HepG2 (cell line): ENCODE results near the gene MYH9. TPM values are rescaled to one million over a fixed set of nuclear protein-coding genes. Genes with fewer than 3 reads are reported as not detected.
A peak's percentile ranks its signal among the peaks of the same experiment; 100 is the strongest.

Experiments used
- ATF5 ChIP-seq: sonication (generic); formaldehyde crosslinking; IDR thresholded peaks from 2 replicates; pipeline ENCODE4 v1.4.0; 2020; ENCODE audit warnings: mild to moderate bottlenecking, low read depth, missing genetic modification reagents
- CBX2 ChIP-seq, 2 experiments: fragments of 200-600 bp in 1 of 2; sonication (generic); formaldehyde crosslinking in 1 of 2; IDR thresholded peaks; 2 replicates each; pipeline versions ENCODE4 v1.7.0 to v1.8.1; 2018 to 2022; ENCODE audit warnings: low read depth in 2 of 2, low read length in 1 of 2, mild to moderate bottlenecking in 1 of 2, missing genetic modification reagents in 1 of 2
- CENPT ChIP-seq: sonication (generic); formaldehyde crosslinking; IDR thresholded peaks from 2 replicates; pipeline ENCODE4 v1.8.0; 2022; ENCODE audit warnings: low read depth, mild to moderate bottlenecking, moderate library complexity, missing genetic modification reagents
- CREM ChIP-seq, 2 experiments: sonication (generic) in 1 of 2; formaldehyde crosslinking in 1 of 2; IDR thresholded peaks; 2 replicates each; pipeline versions ENCODE4 v1.4.0 to v1.6.1; 2016 to 2020; ENCODE audit warnings: antibody characterized with exemption in 1 of 2, mild to moderate bottlenecking in 1 of 2, missing genetic modification reagents in 1 of 2
- EZH2 ChIP-seq: conservative IDR thresholded peaks from 2 replicates; pipeline ENCODE4 v1.6.1; 2012; ENCODE audit warnings: mild to moderate bottlenecking, low read depth, low read length, moderate library complexity
- FOXK2 ChIP-seq: fragments of 450-650 bp; IDR thresholded peaks from 2 replicates; pipeline ENCODE4 v1.6.1; 2016
- NFIC ChIP-seq: IDR thresholded peaks from 2 replicates; pipeline ENCODE4 v1.6.1; 2012; ENCODE audit warnings: mild to moderate bottlenecking, low read length, inconsistent platforms
- SRSF1 ChIP-seq: fragments of 200-400 bp; formaldehyde crosslinking; optimal IDR thresholded peaks from 2 replicates; pipeline ENCODE3; 2017; ENCODE audit warnings: mild to moderate bottlenecking, low read depth, low read length, moderate library complexity
- TOE1 ChIP-seq: sonication (generic); formaldehyde crosslinking; IDR thresholded peaks from 2 replicates; pipeline ENCODE4 v1.4.0; 2020; ENCODE audit warnings: mild to moderate bottlenecking, missing genetic modification reagents
- ZBTB49 ChIP-seq: sonication (generic); formaldehyde crosslinking; IDR thresholded peaks from 2 replicates; pipeline ENCODE4 v1.4.0; 2020; ENCODE audit warnings: missing genetic modification reagents, borderline replicate concordance
- ZNF10 ChIP-seq: sonication (generic); formaldehyde crosslinking; IDR thresholded peaks from 2 replicates; pipeline ENCODE4 v1.4.0; 2020; ENCODE audit warnings: mild to moderate bottlenecking, low read depth, missing genetic modification reagents, borderline replicate concordance
- ZNF354B ChIP-seq: sonication (generic); formaldehyde crosslinking; IDR thresholded peaks from 2 replicates; pipeline ENCODE4 v1.8.0; 2022; ENCODE audit warnings: mild to moderate bottlenecking, missing genetic modification reagents
- ZNF44 ChIP-seq: sonication (generic); formaldehyde crosslinking; IDR thresholded peaks from 2 replicates; pipeline ENCODE4 v1.5.1; 2020; ENCODE audit warnings: mild to moderate bottlenecking, missing genetic modification reagents
- ZNF543 ChIP-seq: sonication (generic); formaldehyde crosslinking; IDR thresholded peaks from 2 replicates; pipeline ENCODE4 v1.4.0; 2020; ENCODE audit warnings: mild to moderate bottlenecking, missing genetic modification reagents
- ZNF841 ChIP-seq: sonication (generic); formaldehyde crosslinking; IDR thresholded peaks from 2 replicates; pipeline ENCODE4 v1.8.1; 2023; ENCODE audit warnings: missing genetic modification reagents, borderline replicate concordance
- polyA plus RNA-seq, 8 experiments: library from polyadenylated mRNA; depleted of rRNA in 3 of 8; stranded (reverse) in 7 of 8; unstranded in 1 of 8; fragments of >200 nt; fragmentation: Illumina TruSeq in 4 of 8; extraction: Trizol in 4 of 8; gene quantifications; 2 replicates each; pipeline versions ENCODE4 v1.2.1 to v1.2.3, GENCODE V29; 2011 to 2016; ENCODE audit warnings: low read depth in 4 of 8, missing spikeins in 1 of 8, mixed read lengths in 1 of 8; ENCODE audit not compliant: insufficient read depth in 1 of 8
- total RNA-seq, 5 experiments: library from RNA; depleted of rRNA; stranded (reverse); fragments of >200 nt; fragmentation: Illumina TruSeq; extraction: Trizol; gene quantifications; 2 replicates each; pipeline ENCODE4 v1.2.3, GENCODE V29; 2016; ENCODE audit warnings: low read depth in 1 of 5
- TF ChIP-seq, protein P1 (sequence below): sonication (generic); formaldehyde crosslinking; IDR thresholded peaks from 2 replicates; pipeline ENCODE4 v1.4.0; 2020; ENCODE audit warnings: mild to moderate bottlenecking, missing genetic modification reagents, borderline replicate concordance
- TF ChIP-seq, protein P2 (sequence below): sonication (generic); formaldehyde crosslinking; IDR thresholded peaks from 2 replicates; pipeline ENCODE4 v1.4.0; 2020; ENCODE audit warnings: missing genetic modification reagents, low read depth, mild to moderate bottlenecking, borderline replicate concordance

Gene MYH9
- total and polyA plus RNA-seq, 2 of the 13 experiments (the other 11 are each of a cell fraction or from before 2014, with no cell fraction given): 50.7 to 98.5 TPM

GRCh38 chr22:36419177-36419911, 31.6 kb upstream of the MYH9 start (continued):
- TF ChIP-seq, protein P1, sequence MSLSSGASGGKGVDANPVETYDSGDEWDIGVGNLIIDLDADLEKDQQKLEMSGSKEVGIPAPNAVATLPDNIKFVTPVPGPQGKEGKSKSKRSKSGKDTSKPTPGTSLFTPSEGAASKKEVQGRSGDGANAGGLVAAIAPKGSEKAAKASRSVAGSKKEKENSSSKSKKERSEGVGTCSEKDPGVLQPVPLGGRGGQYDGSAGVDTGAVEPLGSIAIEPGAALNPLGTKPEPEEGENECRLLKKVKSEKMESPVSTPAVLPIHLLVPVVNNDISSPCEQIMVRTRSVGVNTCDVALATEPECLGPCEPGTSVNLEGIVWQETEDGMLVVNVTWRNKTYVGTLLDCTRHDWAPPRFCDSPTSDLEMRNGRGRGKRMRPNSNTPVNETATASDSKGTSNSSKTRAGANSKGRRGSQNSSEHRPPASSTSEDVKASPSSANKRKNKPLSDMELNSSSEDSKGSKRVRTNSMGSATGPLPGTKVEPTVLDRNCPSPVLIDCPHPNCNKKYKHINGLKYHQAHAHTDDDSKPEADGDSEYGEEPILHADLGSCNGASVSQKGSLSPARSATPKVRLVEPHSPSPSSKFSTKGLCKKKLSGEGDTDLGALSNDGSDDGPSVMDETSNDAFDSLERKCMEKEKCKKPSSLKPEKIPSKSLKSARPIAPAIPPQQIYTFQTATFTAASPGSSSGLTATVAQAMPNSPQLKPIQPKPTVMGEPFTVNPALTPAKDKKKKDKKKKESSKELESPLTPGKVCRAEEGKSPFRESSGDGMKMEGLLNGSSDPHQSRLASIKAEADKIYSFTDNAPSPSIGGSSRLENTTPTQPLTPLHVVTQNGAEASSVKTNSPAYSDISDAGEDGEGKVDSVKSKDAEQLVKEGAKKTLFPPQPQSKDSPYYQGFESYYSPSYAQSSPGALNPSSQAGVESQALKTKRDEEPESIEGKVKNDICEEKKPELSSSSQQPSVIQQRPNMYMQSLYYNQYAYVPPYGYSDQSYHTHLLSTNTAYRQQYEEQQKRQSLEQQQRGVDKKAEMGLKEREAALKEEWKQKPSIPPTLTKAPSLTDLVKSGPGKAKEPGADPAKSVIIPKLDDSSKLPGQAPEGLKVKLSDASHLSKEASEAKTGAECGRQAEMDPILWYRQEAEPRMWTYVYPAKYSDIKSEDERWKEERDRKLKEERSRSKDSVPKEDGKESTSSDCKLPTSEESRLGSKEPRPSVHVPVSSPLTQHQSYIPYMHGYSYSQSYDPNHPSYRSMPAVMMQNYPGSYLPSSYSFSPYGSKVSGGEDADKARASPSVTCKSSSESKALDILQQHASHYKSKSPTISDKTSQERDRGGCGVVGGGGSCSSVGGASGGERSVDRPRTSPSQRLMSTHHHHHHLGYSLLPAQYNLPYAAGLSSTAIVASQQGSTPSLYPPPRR (CRISPR knock-in tag): peak; percentile 96
- no peak for TF ChIP-seq CBX2 (IDR thresholded peaks at IDR 0.05; ENCODE audit: low read depth, low read length)
- no peak for TF ChIP-seq CBX2 (CRISPR knock-in tag; IDR thresholded peaks at IDR 0.05; ENCODE audit: low read depth)
- TF ChIP-seq, protein P2, sequence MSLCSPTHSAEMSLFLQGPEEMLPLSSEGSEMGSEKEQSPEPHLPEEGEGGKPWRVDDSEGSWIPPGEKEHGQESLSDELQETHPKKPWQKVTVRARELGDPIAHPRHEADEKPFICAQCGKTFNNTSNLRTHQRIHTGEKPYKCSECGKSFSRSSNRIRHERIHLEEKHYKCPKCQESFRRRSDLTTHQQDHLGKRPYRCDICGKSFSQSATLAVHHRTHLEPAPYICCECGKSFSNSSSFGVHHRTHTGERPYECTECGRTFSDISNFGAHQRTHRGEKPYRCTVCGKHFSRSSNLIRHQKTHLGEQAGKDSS (CRISPR knock-in tag): peak; percentile 40; the same call in 1 of the 2 replicates
- TF ChIP-seq FOXK2: peak; percentile 98
- no peak for TF ChIP-seq ZNF841 (CRISPR knock-in tag)
- TF ChIP-seq ZNF543 (CRISPR knock-in tag): no peak
- no peak for TF ChIP-seq EZH2
- TF ChIP-seq ATF5 (CRISPR knock-in tag): no peak
- no peak for TF ChIP-seq ZNF354B (CRISPR knock-in tag)
- no peak for TF ChIP-seq SRSF1
- no peak for TF ChIP-seq CENPT (CRISPR knock-in tag)
- TF ChIP-seq TOE1 (CRISPR knock-in tag): peak; percentile 76; the same call in 1 of the 2 replicates
- TF ChIP-seq ZBTB49 (CRISPR knock-in tag): no peak
- peak; percentile 94 for TF ChIP-seq NFIC
- no peak for TF ChIP-seq ZNF10 (CRISPR knock-in tag)
- no peak for TF ChIP-seq ZNF44
- TF ChIP-seq CREM (IDR thresholded peaks at IDR 0.05): peak; percentile 95
- TF ChIP-seq CREM (CRISPR knock-in tag; IDR thresholded peaks at IDR 0.05): no peak
